Loucy (cell line): ENCODE data around the gene GNB1.
A peak's percentile ranks its signal among the peaks of the same experiment; 100 is the strongest.

Source experiments
- H2AFZ ChIP-seq: fragments of 200-600 bp; sonication (generic); 2 replicates; pipeline ENCODE4 v1.6.0; 2016; ENCODE audit warnings: antibody characterized with exemption, mild to moderate bottlenecking, low read length, moderate library complexity
- H3F3A ChIP-seq: fragments of 200-600 bp; 2 replicates; pipeline ENCODE4 v1.6.0; 2016; ENCODE audit warnings: antibody characterized with exemption, low read depth, mild to moderate bottlenecking
- H3K27me3 ChIP-seq: fragments of 200-600 bp; sonication (generic); 2 replicates; pipeline ENCODE4 v1.6.1; 2014; ENCODE audit warnings: low read length, mild to moderate bottlenecking; ENCODE audit not compliant: insufficient read depth, poor library complexity, severe bottlenecking
- H3K36me3 ChIP-seq: fragments of 200-600 bp; sonication (generic); 2 replicates; pipeline ENCODE4 v1.6.1; 2016; ENCODE audit warnings: low read length; ENCODE audit not compliant: insufficient read depth
- H3K4me1 ChIP-seq: fragments of 200-600 bp; sonication (generic); 2 replicates; pipeline ENCODE4 v1.5.1; 2014; ENCODE audit warnings: low read length, mild to moderate bottlenecking; ENCODE audit not compliant: insufficient read depth, poor library complexity, severe bottlenecking
- H3K4me2 ChIP-seq: fragments of 200-600 bp; sonication (generic); 2 replicates; pipeline ENCODE4 v1.6.0; 2014; ENCODE audit warnings: antibody characterized with exemption, low read length, low read depth, mild to moderate bottlenecking; ENCODE audit not compliant: poor library complexity, severe bottlenecking
- H3K4me3 ChIP-seq: fragments of 200-600 bp; sonication (generic); 2 replicates; pipeline ENCODE4 v1.5.1; 2014; ENCODE audit warnings: low read length, mild to moderate bottlenecking, mixed read lengths; ENCODE audit not compliant: poor library complexity, severe bottlenecking
- H3K79me2 ChIP-seq: fragments of 200-600 bp; sonication (generic); 2 replicates; pipeline ENCODE4 v1.6.1; 2014; ENCODE audit warnings: low read length; ENCODE audit not compliant: insufficient read depth
- H3K9ac ChIP-seq: fragments of 200-600 bp; sonication (generic); 2 replicates; pipeline ENCODE4 v1.6.0; 2014; ENCODE audit warnings: mild to moderate bottlenecking, low read depth, low read length, moderate library complexity; ENCODE audit not compliant: poor library complexity, severe bottlenecking
- H3K9me2 ChIP-seq: fragments of 200-600 bp; sonication (generic); replicated peaks from 2 replicates; pipeline ENCODE4 v1.6.1; 2016; ENCODE audit warnings: low read depth, low read length, mixed read lengths
- H3K9me3 ChIP-seq: fragments of 200-600 bp; sonication (generic); 2 replicates; pipeline ENCODE4 v1.6.1; 2014; ENCODE audit warnings: mild to moderate bottlenecking, antibody characterized with exemption, low read length, low read depth; ENCODE audit not compliant: insufficient read depth
- H4K20me1 ChIP-seq: fragments of 200-600 bp; sonication (generic); 2 replicates; pipeline ENCODE4 v1.6.0; 2014; ENCODE audit warnings: antibody characterized with exemption, low read length, mild to moderate bottlenecking; ENCODE audit not compliant: insufficient read depth, poor library complexity, severe bottlenecking
- CTCF ChIP-seq: fragments of 200-600 bp; sonication (generic); conservative IDR thresholded peaks from 2 replicates; pipeline ENCODE4 v1.5.1; 2014; ENCODE audit warnings: mild to moderate bottlenecking, antibody characterized with exemption, low read length
- EZH2phosphoT487 ChIP-seq: fragments of 200-600 bp; IDR thresholded peaks from 2 replicates; pipeline ENCODE4 v1.6.1; 2018; ENCODE audit warnings: antibody characterized with exemption, mild to moderate bottlenecking, moderate library complexity, borderline replicate concordance

The GNB1 gene

DNA sequence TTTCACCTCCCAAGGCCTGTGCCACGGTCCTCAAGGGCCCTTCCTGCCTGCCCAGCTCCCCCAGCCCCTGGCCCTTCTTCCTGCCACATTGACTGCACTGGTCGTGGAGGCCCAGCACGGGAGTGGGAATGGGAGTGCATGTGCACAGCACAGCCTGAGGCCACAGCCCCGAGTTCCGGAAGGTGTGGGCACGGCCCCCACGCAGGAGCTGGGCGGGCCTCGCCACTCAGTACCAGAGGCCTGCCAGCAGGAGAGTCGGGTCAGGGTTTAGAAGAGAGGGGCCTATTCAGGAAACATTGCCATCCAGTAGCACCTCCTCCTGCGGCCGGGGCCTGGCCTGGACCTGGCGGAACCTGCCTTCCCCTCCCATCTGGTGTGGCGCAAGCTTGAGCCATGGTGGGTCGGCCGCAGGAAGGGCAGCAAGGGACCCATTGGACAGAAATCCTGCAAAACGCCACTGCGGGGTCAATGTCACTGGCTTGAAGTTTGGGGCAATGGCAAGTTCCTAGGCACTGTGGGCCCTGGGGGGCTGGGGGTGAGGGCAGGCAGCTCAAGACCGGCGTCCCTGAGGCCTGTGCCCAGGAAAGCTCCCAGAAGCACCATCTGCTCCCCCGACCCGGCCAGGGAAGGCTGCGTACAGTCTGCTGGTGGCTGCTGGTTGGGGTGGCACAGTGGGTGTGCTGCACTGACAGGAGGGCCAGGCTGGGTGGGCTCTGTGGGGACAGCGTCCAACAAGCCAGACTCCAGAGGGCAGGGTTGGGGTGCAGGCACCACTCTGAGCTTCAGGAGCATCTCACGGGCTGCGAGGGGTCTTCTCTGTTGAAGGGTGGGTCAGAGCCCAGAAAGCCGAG lies 29.9 kb upstream of the GNB1 start:
- Histone ChIP-seq H3K36me3 (no peaks in the 10 kb centered on the region), H3K27me3 (no peaks in the 10 kb centered on the region), H3K9me2 (no peaks in the 10 kb centered on the region), H3K79me2 (no peaks in the 10 kb centered on the region), H4K20me1 (no peaks in the 10 kb centered on the region), H2AFZ (no peak overlapping the region), H3K4me3 (no peak overlapping the region), H3K9me3 (no peaks in the 10 kb centered on the region), H3K4me2 (no peak overlapping the region), H3K4me1 (no peaks in the 10 kb centered on the region), H3F3A (no peaks in the 10 kb centered on the region), H3K9ac (no peak overlapping the region)
- no peak for TF ChIP-seq CTCF
- TF ChIP-seq EZH2phosphoT487, result no peak

GRCh38 chr1:1920057-1920607 lies 29.2 kb upstream of the GNB1 start:
- no peak overlapping the region for H3K9ac ChIP-seq
- H4K20me1 ChIP-seq, result no peaks in the 10 kb centered on the region
- TF ChIP-seq CTCF (no peak), EZH2phosphoT487 (no peak)
- H3F3A ChIP-seq, result no peaks in the 10 kb centered on the region
- H2AFZ ChIP-seq, result no peak overlapping the region
- no peaks in the 10 kb centered on the region for H3K27me3 ChIP-seq
- no peaks in the 10 kb centered on the region for H3K9me3 ChIP-seq
- no peak overlapping the region for H3K4me3 ChIP-seq
- H3K9me2 ChIP-seq, result no peaks in the 10 kb centered on the region
- H3K4me1 ChIP-seq, result no peaks in the 10 kb centered on the region
- H3K79me2 ChIP-seq, result no peaks in the 10 kb centered on the region
- no peak overlapping the region for H3K4me2 ChIP-seq
- no peaks in the 10 kb centered on the region for H3K36me3 ChIP-seq

DNA sequence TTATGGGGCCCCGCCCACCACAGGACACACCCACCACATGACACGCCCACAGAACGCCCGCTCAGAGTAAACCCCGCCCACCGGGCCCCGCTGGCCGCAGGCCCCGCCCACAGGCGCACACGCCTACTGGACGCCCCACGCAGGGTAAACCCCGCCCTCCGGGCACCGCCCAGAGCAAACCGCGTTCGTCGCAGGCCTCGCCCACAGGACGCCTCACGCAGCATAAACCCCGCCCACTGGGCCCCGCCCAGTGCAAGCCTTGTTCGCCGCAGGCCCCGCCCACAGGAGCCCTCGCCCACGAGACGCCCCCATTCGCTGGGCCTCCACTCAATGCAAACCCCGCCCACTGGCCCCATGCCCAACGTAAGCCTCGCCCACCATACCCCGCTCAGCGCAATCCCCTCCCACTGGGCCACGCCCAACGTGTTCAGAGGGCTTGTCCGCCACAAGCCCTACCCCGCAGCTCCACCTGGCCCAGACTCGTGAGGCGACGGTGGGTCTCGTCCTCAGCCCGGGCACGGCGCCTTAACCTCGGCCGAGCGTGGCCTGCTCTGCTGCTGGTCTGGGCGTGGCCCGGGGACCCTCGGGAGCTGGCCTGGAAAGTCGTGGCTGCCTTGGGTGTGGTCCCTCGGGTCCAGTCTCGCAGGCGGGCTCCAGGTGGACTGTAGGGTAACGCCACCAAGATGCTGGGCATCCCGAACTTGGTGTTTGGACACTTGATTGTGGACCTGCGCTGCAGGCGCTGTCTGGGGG lies 28.6 kb upstream of the GNB1 start:
- Histone ChIP-seq H3F3A (no peaks in the 10 kb centered on the region), H3K9ac (no peak overlapping the region), H3K9me2 (no peaks in the 10 kb centered on the region), H3K4me2 (no peak overlapping the region), H2AFZ (no peak overlapping the region), H3K4me1 (no peaks in the 10 kb centered on the region), H4K20me1 (no peaks in the 10 kb centered on the region), H3K4me3 (peak overlapping the region; percentile 51), H3K79me2 (no peaks in the 10 kb centered on the region), H3K36me3 (no peaks in the 10 kb centered on the region), H3K27me3 (no peaks in the 10 kb centered on the region), H3K9me3 (no peaks in the 10 kb centered on the region)
- TF ChIP-seq EZH2phosphoT487, result no peak
- TF ChIP-seq CTCF, result no peak
